Esophagus squamous epithelium (tissue), 5 donors: ENCODE results near the gene MAPK1IP1L. TPM values are rescaled to one million over a fixed set of nuclear protein-coding genes. Genes with fewer than 3 reads are reported as not detected.

Source experiments
- DNase-seq: peaks from one replicate; lab custom pipeline; 2025; lab: John Stamatoyannopoulos, UW
- H3K27ac ChIP-seq, 4 donors: fragments of 200-600 bp; sonication (generic); one replicate each; pipeline ENCODE4 v1.5.1; 2016 to 2019; ENCODE audit warnings: mild to moderate bottlenecking in 1 of 4
- H3K27me3 ChIP-seq, 4 donors: fragments of 200-600 bp; sonication (generic); 1 replicate in 3 of 4; 2 replicates in 1 of 4; pipeline versions ENCODE4 v1.5.1 to v1.6.0; 2017 to 2021; ENCODE audit warnings: antibody characterized with exemption in 1 of 4
- H3K36me3 ChIP-seq, 3 donors: fragments of 200-600 bp; sonication (generic); one replicate each; pipeline ENCODE4 v1.5.1; 2016 to 2019
- H3K4me1 ChIP-seq, 3 donors: fragments of 200-600 bp; sonication (generic); one replicate each; pipeline ENCODE4 v1.5.1; 2017 to 2019
- H3K4me3 ChIP-seq, 4 donors: fragments of 200-600 bp; sonication (generic); 1 replicate in 3 of 4; 2 replicates in 1 of 4; pipeline ENCODE4 v1.5.1; 2016 to 2019; ENCODE audit warnings: mild to moderate bottlenecking in 2 of 4, moderate library complexity in 1 of 4
- H3K9me3 ChIP-seq, 3 donors: fragments of 200-600 bp; sonication (generic); one replicate each; pipeline ENCODE4 v1.5.1; 2016 to 2019
- CTCF ChIP-seq, 6 experiments: fragments of 450-650 bp in 4 of 6; fragments of 200-600 bp in 2 of 6; sonication (generic) in 2 of 6; IDR thresholded peaks; one replicate each; pipeline ENCODE4 v1.5.1; 2016 to 2019; ENCODE audit warnings: antibody characterized with exemption in 6 of 6, mild to moderate bottlenecking in 4 of 6, moderate library complexity in 4 of 6
- POLR2A ChIP-seq, 4 donors: fragments of 450-650 bp; IDR thresholded peaks; one replicate each; pipeline ENCODE4 v1.6.1; 2017; ENCODE audit warnings: antibody characterized with exemption in 4 of 4, mild to moderate bottlenecking in 4 of 4, moderate library complexity in 3 of 4
- WGBS, 2 donors: methylation state at CpG; one replicate each; pipeline ENCODE4 v1.1.5; 2018; 5-methylcytosine and 5-hydroxymethylcytosine counted together
- intact Hi-C: fragments of 100-400 bp; cut with DNase I; formaldehyde crosslinking; loops from one replicate; pipeline ENCODE4 v1.15.0; 2022
- total RNA-seq, 4 donors: library from RNA; depleted of rRNA; stranded (reverse); fragments of >200 nt; gene quantifications; one replicate each; pipeline ENCODE4 v1.1.0, GENCODE V29; 2016
- donor health status: DM: yes; HTN: yes; CAD: no.

The MAPK1IP1L gene
- total RNA-seq, 4 donors from 2014 or later = 35.3 to 85.3 (median 50.4) TPM

GRCh38 chr14:55065411-55065810 lies 14.0 kb downstream of the MAPK1IP1L start:
- Histone ChIP-seq H3K27me3 (no peaks in the 10 kb centered on the region), H3K4me1 (peaks cover 0 to 29% (median 4%) of the 10 kb centered on the region in 3 donors), H3K27ac (no peak overlapping the region), H3K36me3 (peaks cover 0 to 73% (median 12%) of the 10 kb centered on the region in 3 donors), H3K4me3 (no peak overlapping the region), H3K9me3 (no peaks in the 10 kb centered on the region)
- no peak for TF ChIP-seq CTCF (IDR thresholded peaks at IDR 0.05)
- TF ChIP-seq POLR2A (IDR thresholded peaks at IDR 0.05) = no peak
- WGBS, 2 donors = 58 to 82% methylated on average over 2 of the region's 2 CpGs
- intact Hi-C loops = no loop called here
- DNase-seq = no peak

GRCh38 chr14:55066223-55066622 lies 14.8 kb downstream of the MAPK1IP1L start:
- Histone ChIP-seq H3K4me1 (peaks cover 0 to 25% (median 6%) of the 10 kb centered on the region in 3 donors), H3K27me3 (no peaks in the 10 kb centered on the region), H3K36me3 (peaks cover 0 to 67% (median 12%) of the 10 kb centered on the region in 3 donors), H3K27ac (no peak overlapping the region), H3K9me3 (no peaks in the 10 kb centered on the region), H3K4me3 (no peak overlapping the region)
- WGBS, 2 donors = 85 to 90% methylated on average over 1 of the region's 1 CpG
- intact Hi-C loops = no loop called here
- no peak for DNase-seq
- TF ChIP-seq CTCF (IDR thresholded peaks at IDR 0.05) (no peak), POLR2A (IDR thresholded peaks at IDR 0.05) (no peak)

GRCh38 chr14:55070981-55071411 lies 19.5 kb downstream of the MAPK1IP1L start:
- no peak for DNase-seq
- intact Hi-C loops = no loop called here
- Histone ChIP-seq H3K27ac (peak overlapping the region in 3 of 4 donors; percentile 9 to 87 (median 85)), H3K4me3 (no peak overlapping the region), H3K4me1 (peaks cover 13 to 37% (median 25%) of the 10 kb centered on the region in 3 donors), H3K9me3 (no peaks in the 10 kb centered on the region), H3K27me3 (no peaks in the 10 kb centered on the region), H3K36me3 (peaks cover 0 to 22% (median 0%) of the 10 kb centered on the region in 3 donors)
- TF ChIP-seq CTCF (IDR thresholded peaks at IDR 0.05) (no peak), POLR2A (IDR thresholded peaks at IDR 0.05) (no peak)
- 61 to 67% methylated on average over 4 of the region's 4 CpGs for WGBS, 2 donors

- Histone ChIP-seq H3K27ac (peak overlapping the region; percentile 75 to 87 (median 80)), H3K4me1 (peaks cover 13 to 43% (median 27%) of the 10 kb centered on the region in 3 donors), H3K4me3 (peak overlapping the region in 3 of 4 donors; percentile 5 to 33 (median 8)), H3K9me3 (no peaks in the 10 kb centered on the region), H3K27me3 (no peaks in the 10 kb centered on the region), H3K36me3 (peaks cover 0 to 11% (median 0%) of the 10 kb centered on the region in 3 donors)
- TF ChIP-seq CTCF (IDR thresholded peaks at IDR 0.05) (no peak), POLR2A (IDR thresholded peaks at IDR 0.05) (no peak)
- no peak for DNase-seq
- intact Hi-C loops = no loop called here
- 4 to 7% methylated on average over 10 of the region's 10 CpGs for WGBS, 2 donors
These were observed 20.6 kb downstream of the MAPK1IP1L start for GRCh38 chr14:55071870-55072640.

GRCh38 chr14:55073856-55074255 lies 22.4 kb downstream of the MAPK1IP1L start:
- DNase-seq = no peak
- intact Hi-C loops = no loop called here
- Histone ChIP-seq H3K27ac (peak overlapping the region in 1 of 4 donors; percentile 45), H3K36me3 (no peaks in the 10 kb centered on the region), H3K4me1 (peaks cover 17 to 55% (median 29%) of the 10 kb centered on the region in 3 donors), H3K9me3 (no peaks in the 10 kb centered on the region), H3K27me3 (no peaks in the 10 kb centered on the region), H3K4me3 (no peak overlapping the region)
- TF ChIP-seq POLR2A (IDR thresholded peaks at IDR 0.05) (no peak), CTCF (IDR thresholded peaks at IDR 0.05) (no peak)
- WGBS, 2 donors = 36 to 38% methylated on average over 2 of the region's 2 CpGs
